ENCODE data around the gene GRAMD2B. TPM values are rescaled to one million over a fixed set of nuclear protein-coding genes. Genes with fewer than 3 reads are reported as not detected.
"Not testable (repeated sequence)": the region's sequence is repeated elsewhere in the genome, so short reads cannot be mapped to it uniquely, and the experiment has no call there.

Gene GRAMD2B
- total and polyA plus RNA-seq, 3 donors from 2014 or later = 10.8 to 35.0 (median 23.5) TPM

- no peaks in the 10 kb centered on the region for H3K9me3 ChIP-seq
- H3K27me3 ChIP-seq = no peaks in the 10 kb centered on the region
- TF ChIP-seq, protein P1, sequence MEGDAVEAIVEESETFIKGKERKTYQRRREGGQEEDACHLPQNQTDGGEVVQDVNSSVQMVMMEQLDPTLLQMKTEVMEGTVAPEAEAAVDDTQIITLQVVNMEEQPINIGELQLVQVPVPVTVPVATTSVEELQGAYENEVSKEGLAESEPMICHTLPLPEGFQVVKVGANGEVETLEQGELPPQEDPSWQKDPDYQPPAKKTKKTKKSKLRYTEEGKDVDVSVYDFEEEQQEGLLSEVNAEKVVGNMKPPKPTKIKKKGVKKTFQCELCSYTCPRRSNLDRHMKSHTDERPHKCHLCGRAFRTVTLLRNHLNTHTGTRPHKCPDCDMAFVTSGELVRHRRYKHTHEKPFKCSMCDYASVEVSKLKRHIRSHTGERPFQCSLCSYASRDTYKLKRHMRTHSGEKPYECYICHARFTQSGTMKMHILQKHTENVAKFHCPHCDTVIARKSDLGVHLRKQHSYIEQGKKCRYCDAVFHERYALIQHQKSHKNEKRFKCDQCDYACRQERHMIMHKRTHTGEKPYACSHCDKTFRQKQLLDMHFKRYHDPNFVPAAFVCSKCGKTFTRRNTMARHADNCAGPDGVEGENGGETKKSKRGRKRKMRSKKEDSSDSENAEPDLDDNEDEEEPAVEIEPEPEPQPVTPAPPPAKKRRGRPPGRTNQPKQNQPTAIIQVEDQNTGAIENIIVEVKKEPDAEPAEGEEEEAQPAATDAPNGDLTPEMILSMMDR (IDR thresholded peaks at IDR 0.05) = no peak
- TF ChIP-seq POLR2A (IDR thresholded peaks at IDR 0.05) = no peak
- WGBS, 2 donors = 84 to 85% methylated on average over 6 of the region's 6 CpGs
- H3K27ac ChIP-seq = no peak overlapping the region
- no peak overlapping the region for H3K4me3 ChIP-seq
- DNase-seq = no peak
- intact Hi-C loops (cut with DNase I; ENCODE audit: low total_unique reads) = no loop called here
- H3K36me3 ChIP-seq (ENCODE audit: low read depth, missing control alignments) = no peaks in the 10 kb centered on the region
- H3K4me1 ChIP-seq = no peaks in the 10 kb centered on the region
These were observed 46.5 kb downstream of the GRAMD2B start for GRCh38 chr5:126469536-126470316.

- H3K4me1 ChIP-seq; intact Hi-C loops (cut with DNase I; ENCODE audit: low total_unique reads); H3K27me3 ChIP-seq; DNase-seq; H3K4me3 ChIP-seq; H3K9me3 ChIP-seq; H3K36me3 ChIP-seq (ENCODE audit: low read depth, missing control alignments); H3K27ac ChIP-seq: not testable (repeated sequence)
- WGBS, 2 donors = 86 to 95% methylated on average over 6 of the region's 6 CpGs
These were observed 47.3 kb downstream of the GRAMD2B start for GRCh38 chr5:126470529-126470928.

DNA sequence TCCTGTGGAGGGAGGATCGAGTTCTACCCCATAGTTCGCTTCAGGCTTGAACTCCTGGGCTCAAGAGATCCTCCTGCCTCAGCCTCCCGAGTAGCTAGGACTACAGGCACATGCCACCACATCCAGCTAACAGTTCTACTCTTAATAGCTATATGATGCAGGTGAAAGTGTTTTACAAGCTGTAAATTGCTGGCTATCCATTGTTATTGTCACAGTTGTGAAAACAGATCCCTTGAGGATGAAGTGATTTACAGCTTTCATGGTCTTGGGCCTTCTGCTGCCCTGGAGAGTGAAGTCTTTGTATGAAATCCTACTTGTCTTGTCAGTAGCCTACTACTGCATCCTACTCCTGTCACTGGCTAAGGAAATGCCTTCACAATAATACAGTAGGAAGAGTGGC, 48.0 kb downstream of the GRAMD2B start:
- intact Hi-C loops (cut with DNase I; ENCODE audit: low total_unique reads) = no loop called here
- no peaks in the 10 kb centered on the region for H3K4me1 ChIP-seq
- no peaks in the 10 kb centered on the region for H3K36me3 ChIP-seq (ENCODE audit: low read depth, missing control alignments)
- H3K9me3 ChIP-seq = no peaks in the 10 kb centered on the region
- WGBS, 2 donors = 60 to 75% methylated on average over 3 of the region's 3 CpGs
- TF ChIP-seq POLR2A (IDR thresholded peaks at IDR 0.05) = no peak
- TF ChIP-seq, protein P1 (IDR thresholded peaks at IDR 0.05) = no peak
- no peaks in the 10 kb centered on the region for H3K27me3 ChIP-seq
- no peak overlapping the region for H3K27ac ChIP-seq
- H3K4me3 ChIP-seq = no peak overlapping the region
- no peak for DNase-seq

- 83 to 87% methylated on average over 3 of the region's 3 CpGs for WGBS, 2 donors
- Histone ChIP-seq H3K4me1 (peaks cover under 1% of the 10 kb centered on the region), H3K9me3 (no peaks in the 10 kb centered on the region), H3K27me3 (no peaks in the 10 kb centered on the region), H3K27ac (no peak overlapping the region), H3K36me3 (ENCODE audit: low read depth, missing control alignments) (no peaks in the 10 kb centered on the region), H3K4me3 (no peak overlapping the region)
- DNase-seq = no peak
- TF ChIP-seq, protein P1 (IDR thresholded peaks at IDR 0.05) = no peak
- no peak for TF ChIP-seq POLR2A (IDR thresholded peaks at IDR 0.05)
- intact Hi-C loops (cut with DNase I; ENCODE audit: low total_unique reads) = no loop called here
These were observed 48.8 kb downstream of the GRAMD2B start for GRCh38 chr5:126471875-126472537.

DNA sequence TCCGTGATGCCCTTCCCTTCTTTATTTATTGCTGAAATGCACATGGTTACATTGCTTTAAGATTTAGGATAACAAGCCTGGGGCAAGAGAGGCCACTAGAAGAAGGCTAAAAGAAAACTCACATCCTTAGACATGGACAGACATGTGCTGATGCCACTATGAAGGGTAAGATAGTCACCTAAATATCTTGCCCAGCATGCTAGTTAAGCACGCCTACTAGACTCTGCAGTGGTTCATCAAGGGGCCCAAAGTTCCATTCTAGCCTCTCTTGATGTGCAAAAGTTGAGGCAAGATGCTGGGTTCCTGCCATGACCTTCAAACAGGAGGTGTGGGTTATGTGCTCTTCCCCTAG, 49.3 kb downstream of the GRAMD2B start:
- Histone ChIP-seq H3K27ac (no peak overlapping the region), H3K4me3 (no peak overlapping the region), H3K27me3 (no peaks in the 10 kb centered on the region), H3K9me3 (no peaks in the 10 kb centered on the region), H3K36me3 (ENCODE audit: low read depth, missing control alignments) (no peaks in the 10 kb centered on the region), H3K4me1 (peaks cover 6% of the 10 kb centered on the region)
- TF ChIP-seq, protein P1 (IDR thresholded peaks at IDR 0.05) = no peak
- no peak for TF ChIP-seq POLR2A (IDR thresholded peaks at IDR 0.05)
- no peak for DNase-seq
- intact Hi-C loops (cut with DNase I; ENCODE audit: low total_unique reads) = no loop called here
- WGBS, 2 donors = 81 to 96% methylated on average over 2 of the region's 2 CpGs
